ENCODE measurements around the gene CSNK1G2.

The CSNK1G2 gene

DNA sequence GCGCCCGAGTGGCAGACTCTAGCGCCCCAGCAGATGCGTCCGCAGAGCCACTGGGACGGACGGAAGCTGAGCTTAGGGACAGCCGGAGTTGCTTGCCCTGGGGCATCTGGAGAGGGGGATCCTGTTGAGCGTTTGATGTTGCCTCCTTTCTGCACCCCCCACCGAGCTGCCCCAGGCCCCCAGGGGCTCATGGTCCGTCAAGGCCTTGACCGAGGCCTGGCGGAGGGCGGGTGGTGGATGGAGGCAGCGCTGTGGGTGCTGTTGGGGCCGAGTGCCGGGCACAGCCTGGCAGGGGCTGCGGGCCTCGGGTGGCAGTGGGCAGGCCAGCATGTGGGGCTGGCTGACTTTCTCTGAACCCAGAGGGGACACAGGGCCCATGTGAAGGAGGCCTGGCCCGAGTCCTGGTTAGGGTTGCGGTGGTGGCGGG is 2.7 kb downstream of the CSNK1G2 start:
- in situ Hi-C loops (cut with MboI; ENCODE audit: low sequenced_read_pairs), result no loop called here

- in situ Hi-C loops (cut with MboI; ENCODE audit: low sequenced_read_pairs), result no loop called here
These were observed 3.3 kb downstream of the CSNK1G2 start for GRCh38 chr19:1944088-1944915.

- in situ Hi-C loops (cut with MboI; ENCODE audit: low sequenced_read_pairs), result no loop called here
These were observed 4.1 kb downstream of the CSNK1G2 start for GRCh38 chr19:1944916-1945561.

DNA sequence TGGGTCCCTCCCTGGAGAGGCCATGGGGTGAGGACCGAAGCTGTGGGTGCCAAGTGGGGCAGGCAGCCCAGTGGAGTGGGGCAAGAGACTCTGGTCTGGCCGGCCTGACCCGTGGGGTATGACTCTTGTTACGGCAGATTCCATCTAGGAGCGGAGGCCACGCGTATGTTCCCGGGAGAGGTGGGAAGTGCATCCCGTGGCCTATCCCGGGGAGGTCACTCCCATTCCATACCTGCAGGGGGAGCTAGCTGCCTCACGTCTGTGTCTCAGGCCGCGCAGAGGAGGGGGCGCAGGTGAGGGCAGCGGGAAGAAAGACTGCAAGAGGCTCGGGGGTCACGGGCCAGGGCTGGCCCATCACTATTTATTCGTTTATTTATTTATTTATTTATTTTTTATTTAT is 4.9 kb downstream of the CSNK1G2 start:
- in situ Hi-C loops (cut with MboI; ENCODE audit: low sequenced_read_pairs), result no loop called here

DNA sequence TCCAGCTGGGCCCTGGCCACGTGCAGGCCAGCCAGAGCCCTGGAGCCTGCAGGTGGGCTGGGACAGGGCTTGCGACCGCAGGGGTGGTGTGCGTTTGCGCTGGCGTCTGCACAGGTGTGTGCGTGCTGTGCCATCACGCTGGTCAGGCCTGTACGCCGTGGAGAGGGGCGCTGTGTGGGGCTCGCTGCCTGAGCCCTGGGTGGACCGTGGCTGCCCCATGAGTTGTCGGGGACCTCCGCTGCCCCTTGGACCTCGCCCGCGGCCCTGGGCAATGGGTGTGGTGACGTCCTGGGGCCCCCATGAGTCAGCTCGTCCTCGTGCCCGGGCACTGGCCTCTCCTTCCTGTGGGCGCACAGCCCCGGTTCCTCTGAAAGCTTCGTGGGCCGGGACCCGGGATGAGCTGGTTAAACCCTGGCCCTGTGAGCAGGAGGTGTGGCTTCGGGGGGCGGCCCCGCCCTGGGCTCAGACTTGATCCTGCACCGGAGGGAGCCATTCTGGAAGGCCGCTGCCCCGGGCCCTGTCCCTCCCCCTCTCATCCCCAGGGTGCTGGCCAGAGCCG is 6.8 kb downstream of the CSNK1G2 start:
- in situ Hi-C loops (cut with MboI; ENCODE audit: low sequenced_read_pairs), result no loop called here

DNA sequence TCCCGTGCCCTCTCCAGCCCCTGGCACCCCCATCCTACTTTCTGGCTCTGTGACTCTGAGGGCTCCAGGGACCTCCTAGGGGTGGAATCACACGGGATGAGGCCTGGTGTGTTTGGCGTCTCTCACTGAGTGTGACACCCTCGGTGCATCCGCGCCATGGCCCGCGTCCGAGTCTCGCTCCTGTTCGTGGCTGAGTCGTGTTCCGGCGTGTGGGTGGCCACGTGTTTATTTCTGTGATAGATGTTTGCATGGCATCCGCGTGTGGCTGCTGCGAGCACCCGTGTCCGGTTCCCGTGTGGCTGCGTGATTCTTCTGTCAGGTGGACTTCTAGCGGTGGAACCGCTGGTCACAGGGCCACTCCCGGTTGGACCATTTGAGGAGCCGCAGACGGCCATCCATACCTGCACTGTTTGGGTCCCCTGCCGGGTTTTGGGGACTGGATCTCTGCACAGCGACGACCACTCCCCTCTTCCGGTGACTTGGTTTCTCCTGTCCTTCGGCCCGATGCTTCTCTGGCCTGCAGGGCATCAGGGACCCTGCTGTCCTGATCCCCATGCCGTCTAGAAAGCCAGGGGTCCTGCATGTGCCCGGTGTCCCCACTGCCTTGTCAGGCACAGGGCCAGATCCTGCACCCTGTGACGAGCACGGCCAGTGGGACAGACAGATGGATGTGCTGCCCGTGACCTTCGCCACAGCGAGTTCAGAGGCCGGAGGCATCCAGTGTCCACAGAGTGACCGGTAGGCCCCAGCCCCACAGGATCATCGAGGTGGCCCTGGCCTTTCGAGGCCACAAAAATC is 8.5 kb downstream of the CSNK1G2 start:
- in situ Hi-C loops (cut with MboI; ENCODE audit: low sequenced_read_pairs), result no loop called here

DNA sequence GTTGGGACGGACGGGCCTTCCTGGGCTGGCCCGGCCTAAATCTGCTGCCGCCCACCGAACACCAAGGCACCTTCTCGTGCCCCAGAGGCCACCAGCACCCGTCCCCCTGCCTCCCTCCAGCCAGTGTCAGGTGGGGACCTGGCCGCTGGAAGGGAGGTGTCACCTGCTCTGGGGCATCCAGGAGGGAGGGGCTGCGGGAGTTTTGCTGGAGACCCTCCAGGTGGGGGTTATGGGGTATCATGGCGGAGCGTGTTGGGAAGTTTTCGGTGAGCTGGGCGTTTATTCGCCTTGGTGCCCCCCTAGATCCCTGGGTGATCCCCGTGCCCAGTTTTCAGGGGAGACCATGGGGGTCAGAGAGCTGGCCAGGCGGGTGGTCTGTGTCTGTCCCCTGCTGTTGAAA is 9.7 kb downstream of the CSNK1G2 start:
- in situ Hi-C loops (cut with MboI; ENCODE audit: low sequenced_read_pairs), result no loop called here

DNA sequence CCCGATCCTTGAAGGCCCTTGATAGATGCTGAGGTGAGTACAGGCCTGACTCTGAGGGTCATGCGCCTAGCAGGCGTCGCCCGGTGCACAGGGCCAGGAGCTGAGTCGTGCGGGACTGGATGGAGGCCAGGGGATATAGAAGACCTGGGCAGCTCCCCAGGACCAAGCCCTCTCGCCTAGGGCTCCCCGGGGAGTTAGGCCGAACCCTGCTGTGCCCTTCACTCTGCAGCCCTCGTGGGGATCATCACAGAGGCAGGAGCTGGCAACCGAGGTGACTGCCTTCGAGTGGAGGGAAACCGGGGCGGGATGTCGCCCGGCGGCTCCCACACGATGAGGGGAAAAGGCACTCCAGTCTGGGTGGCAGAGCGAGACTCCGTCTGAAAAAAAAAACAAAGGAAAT is 11.7 kb downstream of the CSNK1G2 start:
- in situ Hi-C loops (cut with MboI; ENCODE audit: low sequenced_read_pairs), result no loop called here

- in situ Hi-C loops (cut with MboI; ENCODE audit: low sequenced_read_pairs), result no loop called here
These were observed 12.1 kb downstream of the CSNK1G2 start for GRCh38 chr19:1953037-1953436.

DNA sequence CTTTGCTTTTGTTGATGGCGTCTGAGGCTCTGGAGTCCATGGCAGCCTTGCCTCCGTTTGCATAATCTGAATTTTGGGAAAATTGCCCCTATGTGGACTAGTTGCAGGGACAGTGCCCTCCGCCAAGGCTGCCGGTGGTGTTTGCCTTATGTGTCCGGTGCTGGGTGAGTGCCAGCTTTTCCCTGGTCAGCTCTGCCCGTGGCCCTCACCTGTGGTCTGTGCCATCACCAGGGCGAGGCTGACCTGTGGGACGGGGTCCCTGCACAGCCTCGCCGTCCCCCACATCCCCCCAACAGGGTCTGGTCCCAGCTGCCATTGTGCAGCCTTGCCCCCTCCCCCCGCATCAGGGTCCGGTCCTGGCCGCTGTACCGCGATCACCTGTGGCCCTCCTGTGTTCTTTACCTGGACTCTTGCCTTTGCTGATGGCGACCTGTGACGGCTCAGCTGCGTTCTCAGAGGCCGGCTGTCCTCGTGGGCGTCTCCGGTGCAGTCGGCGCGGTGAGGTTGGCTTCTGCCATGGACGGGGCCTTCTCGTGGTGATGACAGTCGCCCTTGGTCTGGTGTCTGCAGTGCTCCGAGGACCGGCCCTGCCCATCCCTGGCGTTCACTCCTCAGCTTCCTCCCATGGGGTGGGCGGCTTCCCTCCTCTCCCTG is 12.6 kb downstream of the CSNK1G2 start:
- in situ Hi-C loops (cut with MboI; ENCODE audit: low sequenced_read_pairs), result no loop called here

- in situ Hi-C loops (cut with MboI; ENCODE audit: low sequenced_read_pairs), result no loop called here
These were observed 13.6 kb downstream of the CSNK1G2 start for GRCh38 chr19:1954532-1954933.

DNA sequence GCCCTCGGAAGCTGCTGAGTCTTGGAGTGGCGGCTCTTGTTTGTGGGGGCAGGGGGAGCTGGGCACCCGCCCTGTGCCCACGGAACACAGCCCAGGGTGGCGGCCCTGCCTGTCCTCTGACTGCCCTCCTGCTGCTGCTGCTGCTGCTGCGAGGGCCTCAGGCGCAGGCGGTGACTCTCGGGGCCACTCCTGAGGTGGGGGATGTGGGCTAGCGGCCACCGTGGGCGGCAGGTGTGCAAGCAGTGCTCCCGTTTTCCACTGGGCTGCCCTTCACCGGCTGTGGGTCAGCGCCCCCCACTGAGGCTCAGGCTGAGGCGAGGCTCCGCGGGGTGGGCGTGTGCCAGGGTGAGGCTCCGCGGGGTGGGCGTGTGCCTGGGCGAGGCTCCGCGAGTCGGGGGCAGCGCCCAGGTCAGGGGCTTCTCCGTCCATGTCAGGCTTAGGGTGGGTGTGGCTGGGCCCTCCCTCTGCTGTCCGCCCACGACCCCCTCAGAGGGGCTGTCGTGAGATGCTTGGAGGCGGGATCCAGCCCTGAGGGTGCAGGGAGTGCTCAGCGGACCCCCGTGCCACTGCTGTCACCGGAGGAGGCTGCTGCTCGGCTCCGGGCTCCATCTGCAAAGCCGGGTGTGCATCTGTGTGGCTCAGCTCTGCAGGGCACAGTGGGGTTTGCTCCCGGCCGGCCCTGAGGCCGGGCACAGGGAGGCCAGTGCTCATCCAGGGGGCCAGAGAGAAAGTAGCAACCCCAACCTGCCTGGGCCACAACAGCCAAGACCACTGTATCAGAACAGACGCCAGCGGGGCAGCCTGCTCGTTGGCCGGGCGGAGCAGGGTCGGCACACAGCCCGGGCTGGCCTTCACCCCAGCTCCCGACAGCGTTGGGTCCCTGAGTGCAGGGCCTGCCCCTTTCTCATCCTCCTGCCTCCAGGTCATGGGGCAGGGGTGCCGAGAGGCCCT is 14.5 kb downstream of the CSNK1G2 start:
- in situ Hi-C loops (cut with MboI; ENCODE audit: low sequenced_read_pairs), result no loop called here

GRCh38 chr19:1956122-1956494 is 15.1 kb downstream of the CSNK1G2 start:
- in situ Hi-C loops (cut with MboI; ENCODE audit: low sequenced_read_pairs), result no loop called here

GRCh38 chr19:1956868-1957492 is 16.0 kb downstream of the CSNK1G2 start:
- in situ Hi-C loops (cut with MboI; ENCODE audit: low sequenced_read_pairs), result no loop called here

- in situ Hi-C loops (cut with MboI; ENCODE audit: low sequenced_read_pairs), result no loop called here
These were observed 16.7 kb downstream of the CSNK1G2 start for GRCh38 chr19:1957562-1958248.

DNA sequence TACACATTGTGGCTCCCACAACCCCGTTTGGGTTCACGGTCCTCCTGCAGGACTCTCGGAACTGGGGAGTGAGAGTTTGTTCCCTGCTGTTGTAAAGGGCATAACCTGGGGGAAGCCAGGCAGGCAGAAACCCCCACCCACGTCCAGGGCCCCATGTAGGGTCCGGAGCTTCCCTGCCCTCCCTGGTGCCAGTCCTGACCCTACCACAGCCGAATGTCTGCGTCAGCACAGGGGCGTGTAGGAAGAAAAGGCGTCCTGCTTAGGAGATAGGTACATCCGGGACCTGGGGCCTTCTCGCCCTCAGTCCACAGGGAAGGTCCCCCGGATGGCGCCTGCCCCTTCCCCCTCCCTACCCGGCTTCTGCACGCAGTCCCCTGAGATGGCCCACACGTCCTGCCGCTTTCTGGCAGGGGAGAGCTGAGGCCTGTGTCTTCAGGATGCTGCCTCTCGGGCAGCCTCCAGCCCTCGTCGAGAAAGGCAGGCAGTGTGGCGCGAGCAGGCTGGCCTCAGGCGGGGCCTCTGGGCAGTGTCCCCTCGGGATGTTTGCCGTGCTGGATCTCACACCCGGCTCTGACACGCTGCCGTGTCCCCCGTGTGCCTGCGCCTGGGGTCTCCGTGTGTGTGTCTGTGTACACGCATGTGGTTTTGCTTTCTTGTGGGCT is 19.1 kb downstream of the CSNK1G2 start:
- in situ Hi-C loops (cut with MboI; ENCODE audit: low sequenced_read_pairs), result no loop called here

DNA sequence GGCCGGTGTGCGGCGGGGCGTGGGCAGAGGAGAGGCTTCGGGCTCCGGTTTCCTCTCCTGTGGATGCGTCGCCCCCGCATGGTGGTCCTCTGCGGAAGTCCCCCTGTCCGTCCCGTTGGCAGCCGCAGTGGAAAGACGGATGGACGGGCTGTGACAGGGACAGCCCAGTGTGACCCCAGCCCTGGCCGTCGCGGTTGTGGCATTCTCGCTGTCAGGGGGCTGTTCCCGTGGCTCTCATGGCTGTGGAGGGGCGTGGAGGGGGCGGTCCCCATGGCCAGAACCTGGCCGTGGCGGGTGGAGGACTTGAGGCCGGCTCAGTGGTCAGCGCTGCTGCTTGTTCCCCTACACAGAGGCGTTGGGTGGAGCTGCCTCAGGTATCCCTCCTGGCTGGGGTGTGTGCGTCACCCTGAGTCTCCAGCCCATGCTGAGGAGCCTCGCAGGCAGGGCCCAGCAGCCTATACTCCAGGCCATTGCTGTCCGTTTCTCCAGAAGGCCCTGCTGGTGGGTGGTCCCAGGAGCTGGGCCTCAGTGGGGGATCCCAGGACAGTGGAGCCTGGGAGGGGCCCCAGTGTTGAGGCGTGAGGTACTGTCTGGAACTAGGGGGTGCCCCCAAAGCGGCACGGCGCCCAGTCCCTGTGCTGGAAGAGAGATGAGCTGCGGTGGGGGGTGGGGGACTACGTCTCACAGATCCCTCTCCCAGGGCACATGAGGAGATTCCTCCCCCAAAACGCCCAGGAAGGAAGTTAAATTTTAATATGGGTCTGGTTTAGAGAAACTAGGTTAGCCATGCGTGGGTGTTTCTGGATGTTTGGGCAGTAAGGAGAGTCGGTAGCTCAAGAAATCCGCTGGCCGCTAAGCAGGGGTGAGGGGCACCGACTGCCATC is 20.3 kb downstream of the CSNK1G2 start:
- in situ Hi-C loops (cut with MboI; ENCODE audit: low sequenced_read_pairs), result no loop called here
